Measurements from ENCODE around the gene ETV2. TPM values are rescaled to one million over a fixed set of nuclear protein-coding genes. Genes with fewer than 3 reads are reported as not detected.

The ETV2 gene
- total and polyA plus RNA-seq, 2 of the 4 experiments (the other 2 are of a cell fraction): 1.2 TPM; not detected in 1

- no peak overlapping the region for H3K9ac ChIP-seq (ENCODE audit: low read depth, low read length)
- no peak overlapping the region for H2AK9ac ChIP-seq (replicated peaks; ENCODE audit: low read depth, low read length, poor library complexity)
- H2BK120ac ChIP-seq (ENCODE audit: low read depth, low read length): no peak overlapping the region
- in situ Hi-C loops (cut with MboI; ENCODE audit: low sequenced_read_pairs) (no loop called here), intact Hi-C loops (cut with micrococcal nuclease) (no loop called here), dilution Hi-C loops (cut with HindIII; ENCODE audit: low sequenced_read_pairs, unreplicated experiment) (no loop called here)
- H4K91ac ChIP-seq (ENCODE audit: insufficient read depth, low read depth, low read length): no peak overlapping the region
- H2AFZ ChIP-seq (replicated peaks; ENCODE audit: low read length, poor library complexity): no peak overlapping the region
- peaks cover 7% of the 10 kb centered on the region; the same call in 1 of the 2 replicates for H3K9me1 ChIP-seq (ENCODE audit: insufficient read depth, low read length)
- ATAC-seq (ENCODE audit: low read depth) (no peak), DNase-seq (no peak)
- POLR2A ChIA-PET (ENCODE audit: unreplicated experiment): no interaction called here
- H4K5ac ChIP-seq (ENCODE audit: low read depth, low read length): no peak overlapping the region
- no TSS peak for BruUV-seq (replicated peaks)
- H3K4me1 ChIP-seq (ENCODE audit: control insufficient read depth, insufficient read depth, low read length): no peaks in the 10 kb centered on the region
- peaks cover 3% of the 10 kb centered on the region; the same call in 1 of the 2 replicates for H3K36me3 ChIP-seq (ENCODE audit: control insufficient read depth, insufficient read depth, low read length)
- H3K14ac ChIP-seq (replicated peaks; ENCODE audit: low read depth, low read length): no peak overlapping the region
- no CpG with 5 or more reads among the region's 1 CpG for WGBS, 2 experiments (ENCODE audit: extremely low coverage in 2 of 2, insufficient read length in 1 of 2)
- H3K4me3 ChIP-seq (ENCODE audit: insufficient read depth, low read depth, low read length): no peak overlapping the region
- H3K4ac ChIP-seq (ENCODE audit: low read depth, low read length): no peak overlapping the region
- H3K27me3 ChIP-seq (ENCODE audit: control insufficient read depth, insufficient read depth, low read length): no peaks in the 10 kb centered on the region
- no peak overlapping the region for H2BK5ac ChIP-seq (ENCODE audit: low read depth, low read length, poor library complexity, severe bottlenecking)
- H3K9me3 ChIP-seq (ENCODE audit: control insufficient read depth, insufficient read depth, low read length): no peaks in the 10 kb centered on the region; the same call in 1 of the 2 replicates
- no peak overlapping the region for H3K4me2 ChIP-seq (ENCODE audit: low read depth, low read length)
- no peaks in the 10 kb centered on the region for H4K20me1 ChIP-seq (ENCODE audit: insufficient read depth, low read length)
- H3K56ac ChIP-seq (ENCODE audit: extremely low read depth, insufficient read depth, low read length): no peak overlapping the region
- no peak overlapping the region for H3K27ac ChIP-seq (ENCODE audit: insufficient read depth, low read length)
- no peak overlapping the region for H2BK20ac ChIP-seq (ENCODE audit: low read depth, low read length)
- no peak overlapping the region for H2BK15ac ChIP-seq (ENCODE audit: low read depth, low read length)
- TF ChIP-seq CEBPB (IDR thresholded peaks at IDR 0.05; ENCODE audit: low read depth, low read length): no peak
- TF ChIP-seq ELK1 (IDR thresholded peaks at IDR 0.05; ENCODE audit: borderline replicate concordance, low read depth, low read length): no peak
- TF ChIP-seq RAD21 (IDR thresholded peaks at IDR 0.05; ENCODE audit: low read length): no peak
- TF ChIP-seq FOS (IDR thresholded peaks at IDR 0.05; ENCODE audit: low read depth, low read length): no peak
- no peak for TF ChIP-seq MAFK (IDR thresholded peaks at IDR 0.05; ENCODE audit: low read depth, low read length)
- no peak for TF ChIP-seq POLR2A (IDR thresholded peaks at IDR 0.05; ENCODE audit: low read depth, low read length)
- TF ChIP-seq MAZ (IDR thresholded peaks at IDR 0.05; ENCODE audit: borderline replicate concordance, low read depth, low read length): no peak
- H3K23ac ChIP-seq (ENCODE audit: low read depth, low read length): no peak overlapping the region
- H2AK5ac ChIP-seq (ENCODE audit: low read depth, low read length): no peak overlapping the region
- H3K79me1 ChIP-seq (ENCODE audit: low read depth in 1 of 2, low read length in 2 of 2): peaks cover 0 to 11% of the 10 kb centered on the region in 2 experiments; a peak in 1 of 4 replicates
- CTCF ChIA-PET: interaction anchor here (0.8 kb wide), 1 partner anchor 21 kb away, joined by 3 read pairs; no protein-coding TSS in a partner anchor
- no peak overlapping the region; a peak in 1 of 4 replicates for H4K8ac ChIP-seq (ENCODE audit: low read depth in 2 of 2, low read length in 2 of 2)
- H3K18ac ChIP-seq (ENCODE audit: low read depth, low read length): no peak overlapping the region
These were observed 28.0 kb upstream of the ETV2 start for GRCh38 chr19:35613574-35613973.
